Stimulated activated CD8-positive, alpha-beta memory T cell treated with anti-CD3 and anti-CD28 coated beads, Interleukin-12 subunit alpha, Interleukin-12 subunit beta, amount 100 ng/mL, for 24 hours (primary cell): Measurements from ENCODE around the gene RTKN2.
A peak's percentile ranks its signal among the peaks of the same experiment; 100 is the strongest.
"Not testable (repeated sequence)": the region's sequence is repeated elsewhere in the genome, so short reads cannot be mapped to it uniquely, and the experiment has no call there.

Experiments used
- DNase-seq: peaks from one replicate; pipeline ENCODE4 v3.0.0-alpha.2; 2020; ENCODE audit errors: extremely low read depth

The RTKN2 gene

DNA sequence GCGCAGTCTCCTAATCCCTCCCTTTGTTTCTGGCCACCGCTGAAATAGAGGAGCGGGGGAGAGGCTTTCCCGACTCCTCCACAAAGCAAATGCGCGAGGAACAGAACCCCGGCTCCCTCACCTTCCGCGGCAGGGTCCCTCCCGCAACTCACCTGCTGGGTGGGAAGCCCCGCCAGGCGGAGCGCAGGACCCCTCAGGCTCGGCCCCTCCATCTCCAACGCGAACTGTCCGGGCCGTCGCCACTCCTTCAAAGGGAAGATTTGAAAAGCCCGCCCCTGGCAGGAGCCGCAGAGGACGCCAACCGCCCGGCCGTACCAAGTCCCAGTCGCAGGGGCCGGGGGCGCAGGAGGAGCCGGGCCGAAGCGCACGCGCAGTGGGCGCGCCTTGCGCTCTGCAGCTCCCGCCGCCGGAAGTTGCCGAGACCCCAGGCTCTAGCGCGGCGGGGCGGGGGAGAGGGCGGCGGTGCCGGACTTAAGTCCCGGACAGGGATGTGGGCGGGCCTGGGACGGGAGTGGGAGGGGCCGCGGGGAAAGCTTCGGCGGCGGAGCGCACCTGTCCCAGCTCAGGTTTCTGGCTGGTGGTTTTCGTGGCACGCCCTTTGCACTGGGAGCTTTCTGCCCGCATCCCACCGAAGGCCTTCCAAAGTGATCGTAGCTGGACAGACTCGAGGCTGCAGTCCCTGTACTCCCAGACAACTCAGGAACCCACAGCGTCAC is at the start of gene RTKN2:
Gene RTKN2 (minus strand): TSS at position 446 of the 716 bp plus-strand sequence. CDS start 234 bp downstream, at position 212.
- peak; percentile 32 for DNase-seq

DNA sequence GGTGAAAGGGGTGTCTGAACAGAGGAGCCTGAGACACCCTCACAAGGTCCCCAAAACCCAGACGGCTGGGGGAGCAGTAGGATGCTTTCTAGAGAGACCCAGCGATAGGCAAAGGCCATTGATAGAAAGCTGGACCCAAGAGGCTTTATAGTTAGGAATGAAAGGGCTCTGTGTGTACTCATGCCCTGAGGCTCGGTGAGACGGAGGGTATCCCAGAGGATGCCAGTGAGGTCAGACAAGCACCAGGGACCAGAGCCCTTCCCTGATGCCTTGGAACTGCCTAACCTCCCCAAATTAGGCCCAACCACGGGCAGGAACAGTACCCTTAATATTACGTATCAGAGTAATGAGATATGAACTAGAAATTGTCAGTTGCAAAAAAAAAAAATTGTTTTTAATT is 48.6 kb upstream of the RTKN2 start:
- DNase-seq = no peak

GRCh38 chr10:62309254-62309653 is 40.6 kb upstream of the RTKN2 start:
- no peak for DNase-seq

GRCh38 chr10:62308101-62308500 is 39.5 kb upstream of the RTKN2 start:
- no peak for DNase-seq

DNA sequence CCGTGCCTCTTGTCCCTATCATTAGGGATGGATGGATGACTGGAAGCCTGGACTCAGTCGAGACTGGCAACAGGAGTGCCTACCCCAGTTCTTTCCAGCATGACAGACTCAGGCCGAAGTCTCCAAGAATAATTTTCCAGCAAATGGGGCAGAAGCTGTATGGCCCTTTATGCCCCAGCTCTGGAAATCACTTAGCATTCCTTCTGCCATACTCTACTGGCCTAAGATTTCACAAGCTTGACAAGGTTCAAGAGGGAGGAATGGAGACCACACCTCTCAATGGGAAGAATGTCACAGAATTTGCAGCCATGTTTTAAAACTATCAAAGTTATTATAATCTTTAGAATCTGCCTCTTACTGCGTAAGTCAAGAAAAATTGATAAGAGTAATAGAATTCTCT is 39.0 kb upstream of the RTKN2 start:
- no peak for DNase-seq

- DNase-seq = no peak
Measured at GRCh38 chr10:62306663-62307062, 38.0 kb upstream of the RTKN2 start.

DNA sequence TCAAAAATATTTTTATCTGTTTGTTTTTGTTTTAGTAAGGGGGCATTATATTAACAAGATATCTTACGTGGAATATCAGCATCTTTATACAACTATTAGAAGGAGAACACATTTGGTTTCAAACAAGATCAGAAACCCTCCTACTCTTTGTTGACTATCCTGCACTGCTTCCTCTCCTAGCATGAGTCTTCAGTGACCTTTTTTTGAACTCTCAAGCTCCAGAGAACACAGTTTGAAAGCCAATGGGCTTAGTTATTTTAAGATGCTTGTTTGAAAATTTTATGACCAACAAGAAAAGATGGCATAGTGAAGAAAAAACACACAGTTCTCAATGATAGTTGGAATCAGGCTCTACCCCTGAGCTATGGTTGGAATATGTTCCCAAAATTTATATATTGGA is 37.2 kb upstream of the RTKN2 start:
- DNase-seq = no peak

DNA sequence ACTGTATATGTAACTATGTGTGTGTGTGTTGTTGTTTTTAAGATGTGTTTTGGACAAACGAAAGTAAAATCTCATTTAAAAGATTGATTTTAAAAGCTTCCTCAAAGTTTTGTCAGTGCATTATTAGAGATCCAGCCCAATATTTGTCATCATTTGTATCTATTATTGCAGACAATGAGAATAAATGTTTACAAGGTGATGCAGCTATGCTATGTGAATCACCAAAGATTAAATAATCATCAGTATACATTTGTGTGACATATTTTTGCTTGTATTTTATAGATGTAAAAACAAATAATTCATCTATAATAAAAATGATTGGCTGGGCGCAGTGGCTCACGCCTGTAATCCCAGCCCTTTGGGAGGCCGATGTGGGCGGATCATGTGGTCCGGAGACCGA is 35.3 kb upstream of the RTKN2 start:
- no peak for DNase-seq

- no peak for DNase-seq
Measured at GRCh38 chr10:62302760-62303159, 34.1 kb upstream of the RTKN2 start.

- no peak for DNase-seq
Measured at GRCh38 chr10:62297857-62298256, 29.2 kb upstream of the RTKN2 start.

- DNase-seq = no peak
Measured at GRCh38 chr10:62284221-62284620, 15.6 kb upstream of the RTKN2 start.

- not testable (repeated sequence) for DNase-seq
Measured at GRCh38 chr10:62281348-62281747, 12.7 kb upstream of the RTKN2 start.

GRCh38 chr10:62280392-62280791 is 11.7 kb upstream of the RTKN2 start:
- not testable (repeated sequence) for DNase-seq

DNA sequence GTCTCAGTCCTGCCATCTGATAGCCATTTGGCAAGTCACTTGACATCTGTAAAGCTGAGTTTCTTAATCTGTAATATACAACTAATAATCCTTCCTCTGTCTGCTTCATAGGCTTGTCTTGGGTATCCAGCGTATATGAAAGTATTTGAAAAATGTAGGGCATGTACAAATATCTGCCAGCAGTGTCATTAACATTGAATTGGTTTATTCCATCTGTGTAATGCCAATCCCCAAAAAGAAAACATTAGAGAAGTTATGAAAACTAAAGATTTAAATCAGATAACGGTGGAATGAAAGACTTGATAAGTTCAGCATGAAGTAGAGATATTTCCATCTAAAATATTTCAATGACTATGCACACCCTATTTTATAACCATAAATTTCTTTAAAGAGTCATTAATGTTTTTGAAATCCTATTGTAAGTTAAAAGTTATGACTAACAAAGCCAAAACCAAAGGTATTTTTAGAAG is 9.8 kb upstream of the RTKN2 start:
- DNase-seq = no peak

DNA sequence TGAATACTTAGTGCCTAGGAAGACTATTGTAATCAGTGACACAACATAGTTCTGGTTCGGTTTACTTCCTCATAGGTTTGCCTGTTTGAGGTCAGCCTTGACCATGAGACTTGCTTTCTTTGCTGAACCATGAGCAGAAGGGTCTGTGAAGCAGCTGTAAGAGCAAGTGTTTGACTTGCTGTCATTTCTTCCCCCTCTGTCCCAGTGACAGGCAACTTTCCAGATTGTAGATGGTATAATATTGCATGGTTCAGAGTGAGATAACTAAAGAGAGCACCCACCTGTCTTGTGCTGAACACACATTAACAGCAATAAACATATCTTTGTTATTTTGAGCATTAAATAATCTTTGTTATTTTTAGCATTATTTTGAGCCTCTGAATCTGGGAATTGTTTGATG is 9.3 kb upstream of the RTKN2 start:
- no peak for DNase-seq

GRCh38 chr10:62270020-62270419 is 1.4 kb upstream of the RTKN2 start:
- no peak for DNase-seq

DNA sequence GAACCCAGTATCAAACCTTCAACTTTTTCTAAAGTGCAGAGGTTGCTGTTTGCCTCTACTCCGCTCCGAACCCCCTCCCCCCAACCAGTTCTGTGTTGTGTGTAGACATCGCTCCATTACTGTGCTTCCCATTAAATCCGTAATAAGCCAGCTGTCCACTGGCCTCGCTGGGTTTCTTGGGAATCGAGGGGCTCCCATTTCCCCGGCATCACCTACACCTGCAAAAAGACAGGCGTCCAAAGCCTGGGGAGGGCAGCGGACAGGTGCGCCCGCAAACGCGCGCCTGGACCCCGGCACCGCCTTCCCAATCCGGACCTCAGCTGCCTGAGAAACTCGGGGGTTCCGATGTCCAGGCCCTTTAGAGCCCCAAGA is 631 bp downstream of the RTKN2 start:
- DNase-seq = no peak

DNA sequence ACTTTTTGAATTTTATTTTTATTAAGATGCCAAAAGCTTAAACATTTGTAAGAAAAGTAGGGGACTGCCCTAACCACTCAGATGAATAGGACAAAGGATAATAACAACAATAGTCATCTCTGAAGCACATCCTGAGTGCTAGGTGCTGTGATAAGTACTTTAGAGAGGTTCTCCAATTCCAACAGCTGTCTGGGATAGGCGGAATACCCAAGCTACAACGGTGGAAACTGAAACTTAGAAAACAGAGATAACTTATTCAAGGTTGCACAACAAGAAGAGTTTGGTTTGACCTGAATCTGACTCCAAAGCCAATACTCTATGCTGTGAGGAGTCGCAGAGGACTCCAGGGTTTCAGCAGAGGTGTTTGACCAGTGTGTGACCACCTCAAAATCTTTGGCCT is 2.0 kb downstream of the RTKN2 start:
- DNase-seq = no peak

DNA sequence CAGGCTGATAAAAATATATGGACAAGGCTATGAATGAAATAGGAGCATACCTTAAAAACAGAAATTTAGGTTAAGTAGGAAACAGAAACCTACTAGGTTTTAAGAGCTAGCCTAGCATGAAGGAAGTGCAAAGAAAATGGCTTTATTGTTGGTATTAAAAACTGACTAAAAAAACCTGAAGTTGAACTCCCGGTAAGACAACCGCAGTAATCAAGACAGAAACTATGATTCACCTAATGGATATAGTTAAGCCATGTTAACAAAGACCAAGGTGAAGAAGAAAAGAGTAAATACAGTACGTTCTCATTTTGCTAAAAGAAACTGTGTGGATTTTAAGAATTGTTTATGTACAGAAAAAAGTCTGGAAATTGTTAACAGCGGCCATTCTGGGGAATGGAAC is 2.5 kb downstream of the RTKN2 start:
- no peak for DNase-seq

- DNase-seq = no peak
Measured at GRCh38 chr10:62264702-62265436, 3.8 kb downstream of the RTKN2 start.

DNA sequence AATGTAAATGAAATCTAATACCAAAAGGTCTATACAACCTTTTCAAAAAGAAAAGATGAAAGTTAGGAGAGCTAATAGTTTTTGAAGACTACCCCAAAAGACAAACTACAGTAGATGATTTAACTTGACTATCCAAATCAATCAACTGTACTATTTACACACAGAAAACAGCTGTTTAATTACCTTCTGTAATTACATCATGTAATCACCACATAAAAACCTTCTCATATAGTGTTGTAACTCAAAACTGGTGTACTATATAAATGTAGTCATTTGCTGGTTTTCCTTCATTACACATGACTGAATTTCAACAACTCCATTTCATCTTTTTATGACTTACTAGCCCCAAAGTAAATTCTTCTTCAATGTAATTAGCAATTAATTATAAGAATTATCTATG is 4.5 kb downstream of the RTKN2 start:
- no peak for DNase-seq

DNA sequence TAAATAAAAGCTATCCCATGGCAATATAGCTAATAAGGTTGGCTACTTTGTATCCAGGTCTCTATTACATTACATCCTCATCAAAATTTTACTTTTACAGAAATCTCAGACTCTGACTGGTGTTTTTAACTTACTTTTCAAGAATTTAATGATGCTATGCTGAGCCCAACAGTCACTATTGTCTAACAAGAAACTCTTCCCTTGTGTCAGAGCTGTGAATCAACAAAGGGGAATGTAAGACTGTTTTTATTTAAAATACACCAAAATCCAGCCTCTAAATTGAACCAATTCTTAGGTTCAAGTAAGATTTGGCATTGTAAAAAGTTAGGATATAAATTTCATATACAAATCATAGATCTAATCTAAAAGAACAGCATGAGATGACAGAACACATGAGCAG is 7.0 kb downstream of the RTKN2 start:
- no peak for DNase-seq

GRCh38 chr10:62259998-62260397 is 8.6 kb downstream of the RTKN2 start:
- no peak for DNase-seq
